Suprapubic skin (tissue), 3 donors: ENCODE measurements around the gene SUCNR1.

Experiments
- EP300 ChIP-seq: sonication (generic); formaldehyde crosslinking; IDR thresholded peaks from one replicate; pipeline ENCODE4 v1.6.1; 2017; ENCODE audit warnings: antibody characterized with exemption
- TF ChIP-seq, protein P1 (sequence below), 2 donors: fragments of 200-600 bp in 1 of 2; fragments of 450-650 bp in 1 of 2; sonication (generic) in 1 of 2; IDR thresholded peaks; one replicate each; pipeline ENCODE4 v1.5.1; 2016 to 2019; ENCODE audit warnings: antibody characterized with exemption in 2 of 2, mild to moderate bottlenecking in 1 of 2, moderate library complexity in 1 of 2

- no peak for TF ChIP-seq EP300
- TF ChIP-seq, protein P1, sequence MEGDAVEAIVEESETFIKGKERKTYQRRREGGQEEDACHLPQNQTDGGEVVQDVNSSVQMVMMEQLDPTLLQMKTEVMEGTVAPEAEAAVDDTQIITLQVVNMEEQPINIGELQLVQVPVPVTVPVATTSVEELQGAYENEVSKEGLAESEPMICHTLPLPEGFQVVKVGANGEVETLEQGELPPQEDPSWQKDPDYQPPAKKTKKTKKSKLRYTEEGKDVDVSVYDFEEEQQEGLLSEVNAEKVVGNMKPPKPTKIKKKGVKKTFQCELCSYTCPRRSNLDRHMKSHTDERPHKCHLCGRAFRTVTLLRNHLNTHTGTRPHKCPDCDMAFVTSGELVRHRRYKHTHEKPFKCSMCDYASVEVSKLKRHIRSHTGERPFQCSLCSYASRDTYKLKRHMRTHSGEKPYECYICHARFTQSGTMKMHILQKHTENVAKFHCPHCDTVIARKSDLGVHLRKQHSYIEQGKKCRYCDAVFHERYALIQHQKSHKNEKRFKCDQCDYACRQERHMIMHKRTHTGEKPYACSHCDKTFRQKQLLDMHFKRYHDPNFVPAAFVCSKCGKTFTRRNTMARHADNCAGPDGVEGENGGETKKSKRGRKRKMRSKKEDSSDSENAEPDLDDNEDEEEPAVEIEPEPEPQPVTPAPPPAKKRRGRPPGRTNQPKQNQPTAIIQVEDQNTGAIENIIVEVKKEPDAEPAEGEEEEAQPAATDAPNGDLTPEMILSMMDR (IDR thresholded peaks at IDR 0.05): no peak
These were observed 52.0 kb downstream of the SUCNR1 start for GRCh38 chr3:151925419-151925818.
